GM10266 (cell line): ENCODE measurements around the gene NEDD4L.

Experiments
- DNase-seq: peaks from one replicate; pipeline ENCODE4 v3.0.0; 2012; ENCODE audit errors: extremely low spot score
- CTCF ChIP-seq: IDR thresholded peaks from 2 replicates; pipeline ENCODE4 v1.5.1; 2012; ENCODE audit warnings: mild to moderate bottlenecking, low read depth; ENCODE audit not compliant: control insufficient read depth, insufficient read depth; ENCODE audit errors: missing control alignments

The NEDD4L gene

GRCh38 chr18:58064406-58064998 is 20.5 kb downstream of the NEDD4L start:
- no peak for TF ChIP-seq CTCF
- DNase-seq = no peak

GRCh38 chr18:58065956-58066355 is 21.9 kb downstream of the NEDD4L start:
- TF ChIP-seq CTCF = no peak
- no peak for DNase-seq

- no peak for TF ChIP-seq CTCF
- DNase-seq = no peak
Measured at GRCh38 chr18:58067601-58068000, 23.6 kb downstream of the NEDD4L start.

GRCh38 chr18:58069099-58069498 is 25.1 kb downstream of the NEDD4L start:
- TF ChIP-seq CTCF = no peak
- DNase-seq = no peak

GRCh38 chr18:58069721-58070292 is 25.8 kb downstream of the NEDD4L start:
- no peak for DNase-seq
- no peak for TF ChIP-seq CTCF

GRCh38 chr18:58076052-58076451 is 32.0 kb downstream of the NEDD4L start:
- no peak for TF ChIP-seq CTCF
- DNase-seq = no peak

GRCh38 chr18:58077329-58077728 is 33.3 kb downstream of the NEDD4L start:
- no peak for DNase-seq
- no peak for TF ChIP-seq CTCF
